Uterus (tissue), 4 donors: Measurements from ENCODE around the gene KSR2. TPM values are rescaled to one million over a fixed set of nuclear protein-coding genes. Genes with fewer than 3 reads are reported as not detected.

Experiments
- DNase-seq, 2 donors: peaks; one replicate each; pipeline ENCODE4 v3.0.0-alpha.2; 2019 to 2020
- H3K27ac ChIP-seq, 2 donors: fragments of 200-600 bp; sonication (generic); 1 replicate in 1 of 2; 2 replicates in 1 of 2; pipeline ENCODE4 v1.5.1; 2016 to 2018
- H3K27me3 ChIP-seq, 2 donors: fragments of 200-600 bp; sonication (generic); one replicate each; pipeline ENCODE4 v1.5.1; 2018 to 2019; ENCODE audit warnings: control low read depth in 1 of 2
- H3K36me3 ChIP-seq, 2 donors: fragments of 200-600 bp; sonication (generic); one replicate each; pipeline ENCODE4 v1.5.1; 2019; ENCODE audit warnings: control low read depth in 1 of 2
- H3K4me1 ChIP-seq, 2 donors: fragments of 200-600 bp; sonication (generic); one replicate each; pipeline ENCODE4 v1.5.1; 2018 to 2019; ENCODE audit warnings: control low read depth in 1 of 2
- H3K4me3 ChIP-seq, 2 donors: fragments of 200-600 bp; sonication (generic); 1 replicate in 1 of 2; 2 replicates in 1 of 2; pipeline ENCODE4 v1.5.1; 2018 to 2019; ENCODE audit warnings: mild to moderate bottlenecking in 1 of 2
- H3K9me3 ChIP-seq, 2 donors: fragments of 200-600 bp; sonication (generic); one replicate each; pipeline ENCODE4 v1.5.1; 2019; ENCODE audit warnings: control low read depth in 1 of 2
- CTCF ChIP-seq, 4 experiments: fragments of 200-600 bp in 2 of 4; fragments of 450-650 bp in 2 of 4; sonication (generic) in 2 of 4; IDR thresholded peaks; one replicate each; pipeline ENCODE4 v1.5.1; 2016 to 2019; ENCODE audit warnings: antibody characterized with exemption in 4 of 4, mild to moderate bottlenecking in 2 of 4, moderate library complexity in 1 of 4
- POLR2A ChIP-seq, 2 donors: fragments of 450-650 bp; IDR thresholded peaks; one replicate each; pipeline ENCODE4 v1.6.1; 2016; ENCODE audit warnings: antibody characterized with exemption in 2 of 2, mild to moderate bottlenecking in 1 of 2, moderate library complexity in 1 of 2
- intact Hi-C: fragments of 100-400 bp; cut with DNase I; formaldehyde crosslinking; loops from one replicate; pipeline ENCODE4 v1.15.1; 2023; ENCODE audit warnings: low total_unique reads
- total RNA-seq, 4 donors: library from RNA; depleted of rRNA in 3 of 4; stranded (reverse); fragments of >200 nt in 3 of 4; gene quantifications; one replicate each; pipeline versions ENCODE4 v1.1.0 to v1.2.4, GENCODE V29; 2014 to 2023
- donor health status: DM: yes; HTN: yes; CAD: no.

KSR2 gene
- total RNA-seq, 4 donors from 2014 or later = 0.03 to 0.28 TPM; not detected in 2

GRCh38 chr12:117485984-117486839, 482.6 kb downstream of the KSR2 start:
- no peak for DNase-seq

GRCh38 chr12:117484901-117485300, 483.9 kb downstream of the KSR2 start:
- no peaks in the 10 kb centered on the region for H3K9me3 ChIP-seq
- TF ChIP-seq POLR2A (IDR thresholded peaks at IDR 0.05) = no peak
- TF ChIP-seq CTCF (IDR thresholded peaks at IDR 0.05) = no peak
- H3K36me3 ChIP-seq = no peaks in the 10 kb centered on the region
- H3K4me3 ChIP-seq = no peak overlapping the region
- intact Hi-C loops = no loop called here
- DNase-seq = no peak
- H3K27ac ChIP-seq = no peak overlapping the region
- no peaks in the 10 kb centered on the region for H3K4me1 ChIP-seq
- no peaks in the 10 kb centered on the region for H3K27me3 ChIP-seq

More at GRCh38 chr12:117485984-117486839, 482.6 kb downstream of the KSR2 start:
- no peaks in the 10 kb centered on the region for H3K36me3 ChIP-seq
- no peaks in the 10 kb centered on the region for H3K4me1 ChIP-seq
- no peak overlapping the region for H3K4me3 ChIP-seq
- no peaks in the 10 kb centered on the region for H3K9me3 ChIP-seq
- intact Hi-C loops = no loop called here
- TF ChIP-seq POLR2A (IDR thresholded peaks at IDR 0.05) (no peak), CTCF (IDR thresholded peaks at IDR 0.05) (no peak)
- H3K27me3 ChIP-seq = no peaks in the 10 kb centered on the region
- H3K27ac ChIP-seq = no peak overlapping the region

- intact Hi-C loops = no loop called here
- TF ChIP-seq CTCF (IDR thresholded peaks at IDR 0.05) (no peak), POLR2A (IDR thresholded peaks at IDR 0.05) (no peak)
- Histone ChIP-seq H3K4me1 (no peaks in the 10 kb centered on the region), H3K4me3 (no peak overlapping the region), H3K36me3 (no peaks in the 10 kb centered on the region), H3K27ac (no peak overlapping the region), H3K9me3 (no peaks in the 10 kb centered on the region), H3K27me3 (no peaks in the 10 kb centered on the region)
- DNase-seq = no peak
These were observed 485.3 kb downstream of the KSR2 start for GRCh38 chr12:117483501-117483900.

GRCh38 chr12:117481470-117481869, 487.3 kb downstream of the KSR2 start:
- intact Hi-C loops = no loop called here
- Histone ChIP-seq H3K4me1 (no peaks in the 10 kb centered on the region), H3K4me3 (no peak overlapping the region), H3K27ac (no peak overlapping the region), H3K36me3 (no peaks in the 10 kb centered on the region), H3K9me3 (no peaks in the 10 kb centered on the region), H3K27me3 (no peaks in the 10 kb centered on the region)
- no peak for DNase-seq
- TF ChIP-seq CTCF (IDR thresholded peaks at IDR 0.05) (no peak), POLR2A (IDR thresholded peaks at IDR 0.05) (no peak)

GRCh38 chr12:117476341-117476740, 492.4 kb downstream of the KSR2 start:
- H3K9me3 ChIP-seq = no peaks in the 10 kb centered on the region
- no peak for DNase-seq
- intact Hi-C loops = no loop called here
- TF ChIP-seq POLR2A (IDR thresholded peaks at IDR 0.05) = no peak
- no peak for TF ChIP-seq CTCF (IDR thresholded peaks at IDR 0.05)
- no peaks in the 10 kb centered on the region for H3K27me3 ChIP-seq
- no peaks in the 10 kb centered on the region for H3K36me3 ChIP-seq
- H3K27ac ChIP-seq = no peak overlapping the region
- H3K4me1 ChIP-seq = no peaks in the 10 kb centered on the region
- no peak overlapping the region for H3K4me3 ChIP-seq
